HG03469 (cell line): Measurements from ENCODE around the gene ABCA7.
"Not testable (repeated sequence)": the region's sequence is repeated elsewhere in the genome, so short reads cannot be mapped to it uniquely, and the experiment has no call there.

ENCODE experiments used
- ATAC-seq: cut with Tn5 transposase; IDR thresholded peaks from one replicate; pipeline ENCODE4 v1.9.1; 2021; ENCODE audit warnings: mild to moderate bottlenecking, moderate library complexity, moderate number of reproducible peaks; ENCODE audit not compliant: unreplicated experiment

Gene ABCA7

DNA sequence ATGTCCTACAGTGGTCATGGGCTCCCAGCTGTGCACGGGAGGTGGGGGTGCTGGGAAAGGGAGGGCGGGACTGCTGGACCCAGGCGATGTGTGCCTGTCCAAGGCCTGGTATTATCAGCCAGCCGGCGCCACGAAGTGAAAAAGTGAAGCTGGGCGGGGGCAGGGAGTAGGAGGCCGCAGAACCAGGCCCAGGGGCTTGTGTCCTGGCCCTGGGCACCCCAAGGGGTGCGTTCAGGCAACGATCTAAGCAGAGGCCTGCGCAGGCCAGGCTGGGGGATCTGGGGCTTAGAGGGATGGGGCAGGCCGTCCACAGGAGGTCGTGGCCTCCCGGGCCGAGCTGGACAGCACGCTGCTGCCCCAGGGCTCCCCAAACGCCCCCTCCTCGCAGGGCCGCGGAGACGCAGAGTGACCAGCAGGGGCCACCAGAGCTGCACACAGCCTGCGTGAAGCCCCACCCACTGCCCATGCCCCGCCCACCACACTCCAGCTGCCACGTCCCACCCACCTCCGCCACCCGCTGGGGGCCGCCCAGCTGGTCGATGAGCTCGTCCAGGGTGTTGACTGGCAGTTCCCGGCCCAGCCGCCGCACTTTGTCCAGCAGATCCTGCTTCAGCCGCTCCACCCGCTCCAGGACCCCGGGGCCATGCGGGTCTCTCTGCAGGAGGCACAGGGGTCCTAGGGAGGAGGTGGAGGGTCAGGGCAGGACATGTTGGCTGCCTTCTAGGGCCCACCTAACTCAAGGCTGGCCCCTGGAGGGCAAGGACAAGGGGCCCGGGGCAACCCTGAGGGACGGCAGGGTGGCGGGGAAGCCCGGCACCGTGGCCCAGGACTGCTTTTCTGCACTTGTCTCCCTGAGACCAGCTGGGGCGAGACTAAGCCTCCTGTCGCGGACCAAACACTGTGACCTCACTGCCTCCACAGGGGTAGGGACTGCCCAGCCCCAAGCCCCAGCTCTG lies 73.4 kb downstream of the ABCA7 start:
- no peak for ATAC-seq

- ATAC-seq: no peak
Observed at GRCh38 chr19:1113986-1114483, 74.1 kb downstream of the ABCA7 start.

DNA sequence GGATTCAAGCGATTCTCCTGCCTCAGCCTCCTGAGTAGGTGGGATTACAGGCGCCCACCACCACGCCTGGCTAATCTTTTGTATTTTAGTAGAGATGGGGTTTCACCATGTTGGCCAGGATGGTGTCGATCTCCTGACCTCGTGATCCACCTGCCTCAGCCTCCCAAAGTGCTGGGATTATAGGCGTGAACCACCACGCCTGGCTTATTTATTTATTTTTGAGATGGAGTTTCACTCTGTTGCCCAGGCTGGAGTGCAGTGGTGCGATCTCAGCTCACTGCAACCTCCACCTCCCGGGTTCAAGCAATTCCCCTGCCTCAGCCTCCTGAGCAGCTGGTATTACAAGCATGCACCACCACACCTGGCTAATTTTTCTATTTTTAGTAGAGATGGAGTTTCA lies 74.8 kb downstream of the ABCA7 start:
- not testable (repeated sequence) for ATAC-seq
